Inferior parietal cortex (tissue), 1 donor: ENCODE results near the gene ACTR1B.
"Not testable (repeated sequence)": the region's sequence is repeated elsewhere in the genome, so short reads cannot be mapped to it uniquely, and the experiment has no call there.

Experiments used
- DNase-seq: peaks from one replicate; pipeline ENCODE4 v3.0.0-alpha.2; 2016; ENCODE audit errors: extremely low spot score

The ACTR1B gene

DNA sequence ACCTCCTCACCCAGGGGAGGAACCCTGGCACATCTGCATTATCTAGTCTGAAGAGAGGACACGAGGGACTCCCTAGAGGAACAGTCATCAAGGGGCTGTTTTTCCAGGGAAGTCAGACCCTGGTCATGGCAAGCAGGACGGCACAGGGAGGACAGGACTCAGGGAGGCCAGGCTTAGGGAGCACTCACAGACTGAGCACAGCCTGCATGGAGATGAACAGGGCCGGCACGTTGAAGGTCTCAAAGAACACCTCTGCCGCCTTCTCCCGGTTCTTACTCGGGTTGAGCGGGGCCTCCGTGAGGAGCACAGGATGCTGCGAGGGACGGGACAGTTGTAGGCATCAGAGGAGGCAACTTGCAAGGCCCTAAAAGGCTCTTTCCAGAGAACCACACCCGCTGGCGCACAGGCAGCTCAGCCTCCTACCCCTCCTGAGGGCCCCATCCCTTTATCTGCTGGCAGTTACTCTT is 5.1 kb downstream of the ACTR1B start:
- DNase-seq = no peak

- no peak for DNase-seq
Observed at GRCh38 chr2:97657986-97658690, 5.7 kb downstream of the ACTR1B start.

GRCh38 chr2:97656905-97657587 is 6.8 kb downstream of the ACTR1B start:
- no peak for DNase-seq

DNA sequence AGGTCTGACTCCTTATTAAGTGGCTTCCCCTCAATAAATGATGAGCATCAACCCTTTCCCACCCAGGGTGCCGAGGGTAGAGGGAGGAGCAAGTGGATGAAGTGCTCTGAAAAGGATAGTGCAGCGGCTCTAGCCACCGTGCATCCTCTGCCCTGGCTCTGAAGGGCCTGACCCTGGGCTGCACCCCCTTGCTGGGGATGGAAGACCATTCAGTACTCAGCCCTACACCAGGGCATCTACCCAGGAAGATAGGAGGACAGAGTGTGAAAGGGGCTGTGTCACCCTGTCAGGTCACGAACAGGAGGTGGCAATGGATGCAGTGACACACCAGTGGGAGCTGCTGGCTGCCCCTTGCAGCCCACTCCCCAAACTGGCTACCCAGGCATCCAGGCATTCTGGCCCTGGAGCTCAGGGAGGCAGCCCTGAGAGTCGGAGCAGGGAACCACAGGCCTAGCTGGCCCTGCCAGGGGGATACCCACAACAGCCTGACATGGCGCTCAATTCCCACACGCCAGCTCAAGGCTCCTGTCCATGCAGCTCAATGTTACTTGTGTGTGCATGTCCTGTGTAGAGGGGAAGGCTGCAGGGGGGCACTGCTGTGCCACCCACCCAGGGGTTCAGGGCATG is 7.6 kb downstream of the ACTR1B start:
- DNase-seq = no peak

DNA sequence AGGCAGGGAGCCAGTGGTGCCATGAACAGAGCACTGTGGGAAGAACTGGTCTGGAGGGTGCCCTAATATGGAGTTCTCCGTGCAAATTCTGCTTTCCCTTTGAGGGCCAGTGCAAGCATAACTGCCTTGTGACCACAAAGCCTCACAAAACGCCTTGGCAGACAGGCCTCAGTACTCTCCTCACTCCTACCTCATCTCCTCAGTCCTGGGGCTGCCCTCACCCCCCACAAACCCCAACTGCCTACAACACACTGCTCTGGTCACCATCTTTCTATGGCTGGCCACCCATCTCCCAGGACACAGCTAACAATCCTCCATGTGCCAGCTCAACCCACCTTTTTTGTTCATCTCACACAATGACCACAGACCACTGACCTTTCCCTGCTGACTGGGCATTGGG is 9.1 kb downstream of the ACTR1B start:
- no peak for DNase-seq

DNA sequence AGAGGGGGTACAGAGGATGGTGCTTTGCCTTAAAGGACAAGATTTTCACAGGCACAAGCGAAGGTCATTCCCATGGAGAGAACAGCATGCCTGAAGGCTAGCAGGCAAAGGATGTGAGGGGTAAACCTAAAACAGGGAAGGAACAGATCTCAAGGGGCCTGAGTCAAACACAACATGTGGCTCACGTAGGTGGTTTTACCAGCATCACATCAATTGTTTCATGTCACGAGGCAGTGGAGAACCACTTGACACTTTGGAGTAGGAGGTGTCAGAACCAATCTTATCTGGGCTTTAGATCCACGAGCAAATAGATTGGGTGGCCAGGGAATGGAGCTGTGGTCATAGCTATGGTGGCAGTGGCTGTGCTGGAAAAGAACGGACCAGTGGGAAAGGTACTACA is 9.5 kb downstream of the ACTR1B start:
- DNase-seq = peak; percentile 12

DNA sequence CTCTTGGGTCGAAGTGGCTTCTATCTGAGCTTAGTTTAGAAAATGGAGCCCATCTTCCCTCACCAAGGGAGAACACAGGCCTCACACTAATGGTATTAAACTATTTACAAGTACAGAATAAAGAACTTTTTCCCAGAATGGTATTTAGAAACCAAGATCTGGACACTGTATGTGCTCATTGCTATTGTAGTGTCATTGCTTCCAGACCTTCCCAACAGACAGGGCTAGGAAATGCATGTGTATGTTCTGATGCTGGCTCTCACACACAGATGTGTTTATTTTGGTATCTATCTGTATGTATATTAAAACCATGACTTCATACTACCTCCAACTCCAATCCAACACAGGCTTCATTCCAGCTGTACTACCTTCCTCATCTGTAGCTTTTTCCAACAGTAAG is 10.0 kb downstream of the ACTR1B start:
- DNase-seq = no peak

- no peak for DNase-seq
Observed at GRCh38 chr2:97653473-97653872, 10.4 kb downstream of the ACTR1B start.

DNA sequence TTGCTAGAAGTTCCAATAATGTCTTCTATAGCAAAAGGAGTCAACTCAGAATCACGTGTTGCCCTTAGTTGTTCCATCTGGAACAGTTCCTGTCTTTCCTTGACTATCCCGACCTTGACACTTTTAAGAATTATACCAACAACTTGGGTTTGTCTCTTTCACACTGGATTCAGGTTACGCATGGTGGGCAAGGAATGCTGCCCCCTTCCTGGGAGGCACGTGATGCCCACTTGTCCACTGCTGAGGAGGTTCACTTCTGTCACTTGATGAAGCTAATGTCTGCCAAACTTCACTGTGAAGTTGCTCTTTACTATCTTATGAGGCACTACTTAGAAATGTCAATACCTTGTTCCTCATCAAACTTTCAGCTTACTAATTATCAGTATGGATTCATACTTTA is 12.7 kb downstream of the ACTR1B start:
- DNase-seq = no peak

- no peak for DNase-seq
Observed at GRCh38 chr2:97646977-97647376, 16.9 kb downstream of the ACTR1B start.

DNA sequence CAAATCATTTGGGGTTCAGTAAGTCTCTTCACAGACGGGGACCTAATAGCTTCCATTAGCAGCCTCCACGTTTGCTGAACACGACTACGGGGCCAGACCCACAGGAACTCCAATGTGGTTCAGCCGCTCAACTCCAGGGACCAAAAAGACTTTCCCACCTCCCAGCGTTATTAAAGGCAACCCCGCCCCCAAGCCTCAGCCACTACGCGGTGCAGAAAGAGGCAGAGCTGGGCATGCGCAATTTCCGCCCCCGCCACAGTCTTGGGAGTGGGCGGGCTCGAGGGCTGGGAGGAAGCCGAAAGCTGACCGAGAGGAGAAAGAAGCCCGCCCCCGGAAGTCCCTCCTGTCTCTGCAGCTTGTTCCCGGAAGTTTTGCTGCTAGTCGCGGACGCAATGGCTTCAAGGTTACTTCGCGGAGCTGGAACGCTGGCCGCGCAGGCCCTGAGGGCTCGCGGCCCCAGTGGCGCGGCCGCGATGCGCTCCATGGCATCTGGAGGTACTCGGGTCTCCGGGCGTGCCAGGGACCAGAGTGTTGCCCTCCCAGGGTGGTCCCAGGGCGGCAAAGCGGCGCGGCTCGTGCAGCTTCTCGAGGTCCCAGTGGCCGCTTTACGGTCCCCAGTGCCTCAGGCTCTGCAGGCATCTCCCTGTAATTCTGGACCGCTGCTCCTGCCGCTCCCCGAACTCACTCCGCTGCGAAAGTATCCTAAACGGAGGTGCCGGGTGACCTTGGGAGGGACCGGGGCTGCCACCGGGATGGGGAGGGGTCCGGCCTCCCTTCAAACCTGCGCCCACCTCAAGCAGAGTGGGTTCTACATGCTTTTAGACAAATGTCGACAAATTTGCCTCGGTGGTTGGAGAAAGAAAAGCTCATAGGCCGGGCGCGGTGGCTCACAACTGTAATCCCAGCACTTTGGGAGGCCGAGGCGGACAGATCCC is 17.9 kb downstream of the ACTR1B start, which contains the start of gene COX5B:
COX5B (plus strand) TSS at position 368 of the 935 bp plus-strand sequence; CDS start at position 393, 25 bp downstream.
- DNase-seq = peak; percentile 99

DNA sequence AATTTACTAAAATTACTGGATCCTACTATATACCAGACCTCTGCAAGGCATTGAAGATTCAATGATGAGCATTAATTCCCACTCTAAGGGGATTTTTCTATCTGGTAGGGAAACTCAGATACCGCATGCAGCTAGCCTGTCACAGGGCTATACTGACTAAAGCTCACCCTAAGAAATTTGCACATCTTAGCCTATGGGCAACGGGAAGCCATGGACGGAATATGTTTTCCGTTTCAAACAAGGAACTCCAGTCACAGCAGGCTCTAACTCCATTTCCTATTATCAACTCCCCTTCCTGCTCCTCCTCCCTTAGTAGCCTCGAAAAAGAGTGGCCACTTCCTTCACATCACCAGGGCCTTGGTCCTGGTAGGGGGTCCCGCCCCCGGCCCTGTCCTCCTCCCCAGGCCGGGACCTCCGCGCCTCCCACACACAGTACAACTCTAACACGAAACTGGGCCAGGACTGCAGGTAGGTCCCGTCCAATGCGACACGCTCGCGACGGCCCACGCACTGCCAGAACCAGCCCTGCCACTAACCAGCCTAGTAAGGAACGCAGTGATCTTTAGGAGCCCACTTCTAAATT is 18.6 kb downstream of the ACTR1B start:
- DNase-seq = no peak

- DNase-seq = no peak
Observed at GRCh38 chr2:97644023-97644717, 19.7 kb downstream of the ACTR1B start.

- not testable (repeated sequence) for DNase-seq
Observed at GRCh38 chr2:97626049-97626430, 37.8 kb downstream of the ACTR1B start.

- not testable (repeated sequence) for DNase-seq
Observed at GRCh38 chr2:97625354-97626048, 38.3 kb downstream of the ACTR1B start.

DNA sequence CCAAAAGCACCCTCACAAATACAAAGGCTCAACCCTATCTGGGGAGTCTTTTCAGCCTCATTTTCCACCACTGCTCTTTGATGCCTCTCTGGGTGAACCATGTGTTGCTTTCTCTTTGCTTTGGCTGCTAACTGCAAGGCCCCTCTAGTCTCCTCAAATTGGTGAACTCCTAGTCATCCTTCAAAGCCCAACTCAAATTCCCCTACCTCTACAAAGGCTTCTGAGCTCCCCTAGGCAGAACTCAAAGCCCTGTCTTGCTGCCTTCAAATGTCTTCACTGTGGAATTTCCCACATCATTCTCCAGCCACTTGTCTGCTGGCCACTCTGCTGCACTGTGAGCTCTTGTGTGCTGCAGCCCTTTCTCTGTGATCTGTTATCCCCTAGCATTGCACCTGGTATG is 40.9 kb downstream of the ACTR1B start:
- not testable (repeated sequence) for DNase-seq

- DNase-seq = not testable (repeated sequence)
Observed at GRCh38 chr2:97620492-97620891, 43.4 kb downstream of the ACTR1B start.

DNA sequence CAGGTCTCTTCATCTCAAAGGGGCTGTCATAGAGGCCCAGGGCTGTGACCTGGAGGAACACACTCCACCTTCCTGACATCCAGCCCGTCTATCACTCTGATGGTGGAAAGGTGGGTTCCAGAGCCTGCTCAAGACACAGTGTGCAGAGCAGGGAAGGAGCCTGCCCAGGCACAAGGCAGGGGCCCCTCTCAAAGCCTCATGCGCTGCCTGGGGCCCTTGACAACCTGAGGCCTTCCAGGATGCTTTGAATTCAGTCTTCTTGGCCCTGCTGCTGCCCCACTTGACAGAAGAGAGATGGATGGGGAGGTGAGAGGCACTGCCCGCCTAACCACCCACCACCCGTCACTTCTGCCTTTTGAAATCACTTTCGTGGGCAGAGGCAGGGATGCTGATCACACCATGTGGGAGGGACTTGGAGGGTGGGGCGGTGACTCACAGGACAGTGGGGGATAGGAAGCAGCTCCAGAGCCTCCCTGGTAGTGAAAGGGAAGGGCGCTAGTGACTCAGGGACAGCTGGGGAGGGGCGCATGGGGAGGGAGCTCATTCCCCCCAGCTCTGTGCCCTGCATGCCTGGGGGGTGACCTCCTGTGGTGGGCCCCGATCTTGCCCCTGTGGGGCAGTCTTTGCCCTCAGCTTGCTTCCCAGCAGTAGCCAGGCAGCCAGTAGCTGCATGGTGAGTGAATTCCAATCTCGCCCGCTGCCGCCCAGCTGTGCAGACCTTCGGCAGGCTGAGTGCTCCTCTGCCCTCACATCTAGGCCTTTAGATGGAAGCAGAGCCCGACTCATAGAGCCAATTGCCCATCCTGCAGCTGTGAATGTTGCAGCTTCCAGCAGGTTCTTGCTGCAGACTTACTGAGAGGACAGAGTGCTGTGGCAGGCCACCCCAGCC is 44.7 kb downstream of the ACTR1B start:
- not testable (repeated sequence) for DNase-seq

- no peak for DNase-seq
Observed at GRCh38 chr2:97617911-97618310, 45.9 kb downstream of the ACTR1B start.
